GM19193 (cell line): ENCODE data around the gene COL12A1.

Experiments used
- POLR2A ChIP-seq: IDR thresholded peaks from 4 replicates; pipeline ENCODE4 v1.6.1; 2011; ENCODE audit not compliant: insufficient read depth, insufficient read length; ENCODE audit errors: extremely low read depth

The COL12A1 gene

GRCh38 chr6:75167851-75168250, 38.0 kb downstream of the COL12A1 start:
- no peak for TF ChIP-seq POLR2A

GRCh38 chr6:75167325-75167724, 38.5 kb downstream of the COL12A1 start:
- TF ChIP-seq POLR2A = no peak

DNA sequence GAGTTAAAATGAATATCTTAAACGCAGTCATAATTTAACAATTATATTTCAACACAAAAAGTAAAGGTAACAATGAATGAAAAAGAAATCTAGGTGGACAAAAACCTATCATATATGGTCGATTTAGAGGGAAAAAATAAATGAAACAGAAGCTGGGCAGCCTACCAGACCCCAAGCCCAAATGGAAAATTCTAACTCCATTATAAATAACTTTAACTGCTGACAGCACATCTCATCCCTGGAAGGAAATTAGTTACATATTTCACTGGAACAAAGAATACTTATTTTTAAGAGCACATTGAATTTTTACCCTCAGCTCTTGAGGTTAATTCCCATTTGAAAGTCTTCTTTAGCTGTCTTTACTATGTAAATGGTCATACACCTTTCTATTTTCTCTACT, 39.1 kb downstream of the COL12A1 start:
- no peak for TF ChIP-seq POLR2A

DNA sequence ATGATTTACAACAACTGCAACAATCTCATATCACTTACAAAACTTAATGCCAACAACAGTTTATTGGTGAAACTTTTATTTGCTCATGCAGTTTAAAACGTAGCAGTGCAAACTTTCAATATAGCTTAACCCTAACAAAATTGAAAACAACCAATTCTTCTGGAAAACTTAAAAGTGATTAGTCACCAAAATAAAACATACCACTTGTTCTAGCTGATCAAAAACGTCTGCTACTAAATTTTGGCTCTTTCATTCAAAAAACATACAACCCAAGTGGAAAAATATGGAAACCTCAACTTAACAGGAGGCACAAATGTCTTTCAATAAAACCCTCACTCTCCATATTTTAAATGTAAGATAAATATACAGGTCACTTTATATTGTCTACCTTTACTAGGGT, 39.6 kb downstream of the COL12A1 start:
- TF ChIP-seq POLR2A = no peak

DNA sequence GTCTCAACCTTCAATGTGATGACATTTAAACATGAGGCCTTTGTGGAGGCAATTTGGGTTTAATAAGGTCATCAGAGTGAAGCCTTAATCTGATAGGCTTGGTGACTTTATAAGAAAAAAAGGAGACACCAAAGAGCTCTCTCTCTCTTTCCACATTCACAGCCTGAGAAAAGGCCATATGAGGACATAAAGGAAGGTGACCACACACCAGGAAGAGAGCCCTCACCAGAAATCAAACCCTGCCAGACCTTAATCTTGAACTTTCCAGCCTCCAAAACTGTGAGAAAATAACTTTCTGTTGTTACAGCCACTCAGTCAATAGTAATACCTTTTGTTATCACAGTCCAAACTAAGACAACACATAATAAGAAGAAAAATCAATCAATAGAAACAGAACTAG, 47.7 kb downstream of the COL12A1 start:
- no peak for TF ChIP-seq POLR2A

- no peak for TF ChIP-seq POLR2A
Measured at GRCh38 chr6:75157336-75157735, 48.5 kb downstream of the COL12A1 start.

GRCh38 chr6:75156186-75156878, 49.5 kb downstream of the COL12A1 start:
- no peak for TF ChIP-seq POLR2A

DNA sequence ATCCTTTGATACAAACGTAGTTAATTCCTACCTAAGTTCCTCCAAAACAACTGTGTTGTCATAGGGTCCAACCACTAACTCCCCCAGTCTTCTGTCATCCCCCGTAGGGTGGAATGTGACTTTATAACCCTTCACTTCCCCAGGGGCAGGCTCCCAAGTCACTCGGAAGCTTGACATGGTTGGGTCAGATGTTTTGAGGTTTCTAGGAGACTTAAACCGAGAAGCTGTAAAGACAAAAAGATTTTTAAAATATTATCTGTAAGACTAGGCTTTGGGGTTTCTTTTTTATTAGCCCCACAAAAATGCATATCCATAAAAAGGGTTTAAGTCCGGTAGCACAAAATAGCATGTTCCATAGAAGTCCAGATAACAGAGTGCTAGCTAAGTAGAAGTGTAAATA, 50.2 kb downstream of the COL12A1 start:
- TF ChIP-seq POLR2A = no peak

DNA sequence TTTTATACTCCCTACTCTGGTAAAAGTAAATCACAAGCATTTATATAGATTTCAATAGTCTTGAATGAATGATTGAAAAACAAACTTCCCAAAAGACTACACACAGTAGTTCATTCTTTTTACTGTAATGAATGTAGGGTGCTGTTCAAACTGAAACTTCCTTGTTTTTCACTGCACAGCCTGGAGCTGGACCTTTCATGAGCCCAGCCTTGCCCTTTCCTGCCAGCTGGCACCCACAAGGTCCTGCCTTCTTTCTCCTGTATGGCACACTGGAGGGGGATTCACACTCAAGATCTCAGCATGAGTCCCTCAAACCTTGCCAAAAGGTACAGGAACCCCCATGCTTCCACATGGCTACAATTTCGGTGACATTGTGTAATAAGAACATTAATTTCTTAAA, 50.9 kb downstream of the COL12A1 start:
- no peak for TF ChIP-seq POLR2A

GRCh38 chr6:75150685-75151412, 55.0 kb downstream of the COL12A1 start:
- no peak for TF ChIP-seq POLR2A

- no peak for TF ChIP-seq POLR2A
Measured at GRCh38 chr6:75149696-75150095, 56.2 kb downstream of the COL12A1 start.

DNA sequence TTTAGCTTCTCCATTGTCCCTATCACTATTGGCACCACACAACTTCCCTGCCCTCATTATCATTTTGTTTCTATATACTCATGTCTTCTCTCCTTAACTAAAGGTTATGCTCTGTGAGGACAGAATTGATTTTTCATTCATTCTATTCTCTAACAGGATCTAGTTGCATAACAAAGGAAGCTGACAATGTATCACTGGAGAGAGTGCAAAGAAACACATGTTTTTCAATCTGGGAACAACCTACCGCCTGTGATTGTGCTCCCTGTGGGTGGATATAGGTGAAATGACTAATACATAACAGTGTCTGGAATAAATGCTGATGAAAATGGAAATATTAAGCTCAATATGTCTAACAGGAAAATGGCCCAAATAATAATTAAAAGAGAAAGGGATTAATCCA, 56.6 kb downstream of the COL12A1 start:
- no peak for TF ChIP-seq POLR2A

DNA sequence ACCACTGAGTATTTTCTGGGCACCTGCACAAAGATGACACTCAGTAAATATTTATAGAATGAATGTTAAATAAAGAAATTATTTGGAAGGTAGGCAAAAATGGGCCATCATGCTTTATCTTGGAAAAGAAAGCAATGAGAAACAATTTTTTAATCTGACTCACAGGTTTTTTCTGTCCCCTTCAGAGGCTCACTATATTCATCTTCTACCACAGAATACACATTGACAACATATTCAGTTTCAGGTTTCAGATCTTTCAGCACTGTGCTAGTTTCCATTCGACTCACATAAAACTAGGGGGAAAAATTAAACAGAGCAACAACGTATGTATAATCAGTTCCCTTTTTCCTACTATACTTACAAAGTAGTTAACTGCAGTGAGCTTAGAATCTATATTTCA, 58.3 kb downstream of the COL12A1 start:
- TF ChIP-seq POLR2A = no peak

- TF ChIP-seq POLR2A = no peak
Measured at GRCh38 chr6:75145976-75146375, 59.9 kb downstream of the COL12A1 start.

GRCh38 chr6:75145211-75145610, 60.6 kb downstream of the COL12A1 start:
- no peak for TF ChIP-seq POLR2A

GRCh38 chr6:75144386-75144785, 61.5 kb downstream of the COL12A1 start:
- no peak for TF ChIP-seq POLR2A
